ENCODE measurements around the gene KLF4.

Gene KLF4

GRCh38 chr9:107487521-107488374 is 1.8 kb downstream of the KLF4 start:
- no peak for DNase-seq (ENCODE audit: low read depth in 2 of 2)

GRCh38 chr9:107486674-107487520 is 2.7 kb downstream of the KLF4 start:
- DNase-seq (ENCODE audit: low read depth in 2 of 2) = no peak

DNA sequence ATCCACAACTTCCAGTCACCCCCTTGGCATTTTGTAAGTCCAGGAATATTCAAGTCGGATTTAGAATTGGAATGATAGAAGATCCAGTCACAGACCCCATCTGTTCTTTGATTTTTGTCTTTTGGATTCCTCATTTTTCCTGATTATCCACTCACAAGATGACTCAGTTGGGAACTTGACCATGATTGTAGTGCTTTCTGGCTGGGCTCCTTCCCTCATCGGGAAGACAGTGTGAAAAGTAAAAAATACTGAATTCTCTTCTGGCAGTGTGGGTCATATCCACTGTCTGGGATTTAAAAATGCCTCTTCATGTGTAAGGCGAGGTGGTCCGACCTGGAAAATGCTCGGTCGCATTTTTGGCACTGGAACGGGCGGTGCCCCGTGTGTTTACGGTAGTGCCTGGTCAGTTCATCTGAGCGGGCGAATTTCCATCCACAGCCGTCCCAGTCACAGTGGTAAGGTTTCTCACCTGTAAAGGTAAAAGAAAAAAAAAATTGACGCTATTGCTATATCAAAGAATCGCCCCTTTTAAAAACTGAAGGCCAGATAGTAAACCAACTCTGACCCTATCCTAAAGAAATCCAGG is 4.0 kb downstream of the KLF4 start:
- no peak for DNase-seq (ENCODE audit: low read depth in 2 of 2)

DNA sequence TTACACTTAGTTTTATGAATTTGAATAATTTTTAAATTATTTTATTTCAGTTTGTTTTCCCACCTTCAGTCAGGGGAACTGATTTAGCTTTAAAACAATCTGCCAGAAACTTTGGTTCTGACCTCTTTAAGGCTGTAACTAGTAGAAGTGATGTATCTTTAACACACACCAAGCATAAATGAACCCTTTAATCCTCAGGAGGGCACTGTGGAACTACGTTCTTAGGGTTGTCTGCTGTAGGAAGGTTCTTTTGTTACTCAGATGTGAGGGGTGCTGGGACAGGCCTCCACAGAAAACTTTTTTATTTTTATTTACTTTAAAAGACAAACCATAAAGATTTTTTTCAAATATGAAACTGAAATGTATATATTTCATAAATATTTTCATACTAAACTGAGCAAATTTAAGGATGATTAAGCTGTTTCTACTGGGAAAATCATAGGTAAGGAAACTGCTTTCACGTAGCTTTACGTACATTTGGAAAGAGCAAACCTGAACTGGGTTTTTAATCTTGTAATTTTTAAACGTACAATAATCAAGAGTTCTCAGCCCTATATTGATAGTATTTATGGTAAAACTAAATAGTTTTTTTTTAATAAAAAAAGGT is 5.3 kb downstream of the KLF4 start:
- no peak for DNase-seq (ENCODE audit: low read depth in 2 of 2)

- no peak for DNase-seq (ENCODE audit: low read depth in 2 of 2)
These were observed 5.9 kb downstream of the KLF4 start for GRCh38 chr9:107483666-107484065.

- no peak for DNase-seq (ENCODE audit: low read depth in 2 of 2)
These were observed 8.5 kb downstream of the KLF4 start for GRCh38 chr9:107481035-107481434.

GRCh38 chr9:107480386-107480789 is 9.2 kb downstream of the KLF4 start:
- DNase-seq (ENCODE audit: low read depth in 2 of 2) = no peak

- DNase-seq (ENCODE audit: low read depth in 2 of 2) = no peak
These were observed 10.8 kb downstream of the KLF4 start for GRCh38 chr9:107478805-107479204.

- no peak for DNase-seq (ENCODE audit: low read depth in 2 of 2)
These were observed 15.4 kb downstream of the KLF4 start for GRCh38 chr9:107474124-107474523.

DNA sequence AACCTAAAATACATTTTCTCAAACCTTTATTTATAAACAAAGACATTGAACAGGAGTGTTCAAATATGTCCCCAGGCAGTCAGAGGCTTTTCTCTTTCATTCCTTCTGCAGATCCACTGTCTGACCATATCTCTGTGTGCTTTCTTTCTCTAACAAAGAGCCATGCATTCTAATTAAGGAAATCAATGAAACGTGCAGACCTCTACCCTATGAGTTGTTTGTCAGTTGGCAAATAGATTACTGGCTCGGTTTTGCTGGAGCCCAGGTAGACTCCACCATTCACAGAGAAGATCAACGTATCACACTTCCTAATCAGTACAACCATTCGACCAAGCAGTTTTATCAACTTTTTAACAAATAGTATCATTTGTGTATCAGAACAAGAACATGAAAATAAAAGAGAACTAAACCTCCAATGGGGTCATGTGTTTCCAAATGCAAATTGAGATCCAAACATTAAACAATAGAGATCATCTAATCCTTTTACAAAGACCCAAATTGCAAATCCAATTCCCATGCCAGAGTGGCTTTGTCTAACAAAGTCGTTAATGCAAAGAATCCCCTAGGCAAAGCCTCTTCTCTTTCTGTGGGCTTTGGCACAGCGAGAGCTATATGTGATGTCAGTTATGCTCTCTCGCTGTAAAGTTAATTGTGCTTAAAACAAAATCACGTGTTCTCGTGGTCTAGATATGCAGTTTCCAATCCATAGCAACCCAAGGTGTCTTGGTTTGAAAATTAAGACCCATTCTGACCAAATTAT is 16.8 kb downstream of the KLF4 start:
- no peak for DNase-seq (ENCODE audit: low read depth in 2 of 2)

DNA sequence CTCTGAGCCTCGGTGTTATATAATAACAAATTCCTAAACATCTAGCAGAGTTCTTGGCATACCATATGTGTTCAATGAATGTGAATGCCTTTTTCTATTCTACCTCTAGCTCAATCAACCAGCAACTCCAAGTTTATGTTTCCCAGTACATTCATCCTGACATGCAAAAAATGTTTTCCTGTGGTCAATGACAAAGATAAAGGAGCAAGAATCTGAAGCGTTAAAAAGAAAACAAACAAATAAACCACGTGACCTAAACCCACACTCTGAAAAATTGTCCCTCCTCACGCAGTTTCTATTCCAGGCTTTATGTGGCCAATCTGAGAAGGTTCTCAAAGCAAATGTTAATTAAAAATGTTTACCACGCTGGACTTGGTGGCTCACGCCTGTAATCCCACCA is 18.0 kb downstream of the KLF4 start:
- no peak for DNase-seq (ENCODE audit: low read depth in 2 of 2)

GRCh38 chr9:107467416-107467815 is 22.2 kb downstream of the KLF4 start:
- DNase-seq (ENCODE audit: low read depth in 2 of 2) = no peak

GRCh38 chr9:107466826-107467225 is 22.7 kb downstream of the KLF4 start:
- DNase-seq (ENCODE audit: low read depth in 2 of 2) = no peak

DNA sequence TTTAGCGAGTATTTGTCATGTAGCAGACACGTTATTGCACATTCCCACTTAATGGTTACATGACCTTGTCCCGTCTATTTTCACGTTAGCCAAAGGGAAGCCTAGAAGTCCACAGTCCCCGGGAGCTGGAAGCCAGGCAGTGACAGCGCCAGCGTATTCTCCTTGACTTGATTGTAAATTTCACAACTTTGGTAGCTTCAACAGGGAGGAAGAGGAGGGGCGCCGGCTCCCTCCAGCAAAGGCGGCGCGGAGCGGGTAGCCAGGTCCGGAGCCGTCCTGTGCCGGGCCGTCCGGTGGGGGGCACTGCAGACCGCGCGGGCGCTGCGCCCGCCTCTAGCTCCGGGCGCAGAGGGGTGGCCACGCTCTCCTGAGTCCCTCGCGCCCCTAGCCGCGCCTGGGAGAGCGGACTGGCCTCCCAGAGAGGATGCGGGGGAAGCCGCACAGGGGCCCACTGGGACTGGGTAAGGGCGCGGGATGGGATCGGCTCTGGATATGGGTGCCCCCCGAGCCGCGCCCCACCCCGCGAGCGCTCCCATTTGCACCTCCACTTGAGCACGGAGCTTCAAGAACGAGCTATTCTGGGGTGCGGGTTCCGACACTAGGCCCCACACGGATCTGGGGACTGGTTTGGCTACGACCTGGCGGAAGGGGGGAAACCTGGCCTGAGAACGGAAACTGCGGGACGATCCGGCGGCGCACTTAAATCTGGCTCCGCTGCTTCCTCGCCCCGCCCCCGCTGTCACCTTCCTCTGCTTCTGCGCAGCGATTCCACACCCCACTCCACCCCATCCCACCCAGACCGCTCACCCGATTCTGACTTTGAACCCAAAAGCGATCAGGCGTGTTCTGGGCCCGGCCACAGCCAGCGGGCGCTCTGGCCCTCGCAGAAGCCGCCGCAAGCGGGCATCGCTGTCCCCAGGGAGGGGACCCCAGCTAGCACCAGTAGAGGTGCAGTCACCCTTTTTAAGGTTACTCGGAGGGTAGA is 23.8 kb downstream of the KLF4 start:
- DNase-seq (ENCODE audit: low read depth in 2 of 2) = no peak

DNA sequence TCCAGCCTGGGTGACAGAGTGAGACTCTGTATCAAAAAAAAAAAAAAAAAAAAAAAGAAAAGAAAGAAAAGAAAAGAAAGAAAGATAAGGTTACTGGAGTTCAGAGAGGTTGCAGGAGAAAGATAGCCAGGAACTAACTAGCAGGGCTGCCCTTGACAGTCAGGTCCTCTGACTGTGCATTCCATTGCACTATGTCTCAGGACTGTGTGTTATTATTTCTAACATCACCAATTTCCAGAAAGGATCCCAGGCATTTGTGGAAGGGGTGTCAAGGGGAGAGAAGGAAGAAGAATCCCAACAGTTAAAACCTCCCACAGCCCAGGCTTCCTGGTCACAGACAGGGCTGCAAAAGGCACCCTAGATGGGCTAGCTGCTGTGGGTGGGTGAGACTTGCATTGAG is 25.1 kb downstream of the KLF4 start:
- DNase-seq (ENCODE audit: low read depth in 2 of 2) = no peak

DNA sequence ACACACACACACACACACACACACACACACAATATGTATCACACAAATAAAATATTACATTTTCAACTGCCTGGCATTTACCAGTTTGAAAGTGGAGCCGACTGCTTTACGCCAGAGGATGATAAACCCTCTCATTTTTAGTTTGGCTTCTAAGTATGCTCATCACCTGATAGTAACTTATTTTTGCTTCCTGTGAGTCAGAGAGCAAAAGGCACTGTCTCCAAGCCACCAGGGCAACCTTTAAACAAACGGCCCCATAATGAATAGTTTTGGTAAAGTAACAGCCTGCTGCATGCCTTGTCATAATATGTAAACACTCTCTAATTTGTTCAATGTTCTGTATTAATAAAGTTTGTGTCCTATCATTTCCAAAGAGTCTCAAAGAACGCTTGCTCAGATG is 26.9 kb downstream of the KLF4 start:
- DNase-seq (ENCODE audit: low read depth in 2 of 2) = no peak

DNA sequence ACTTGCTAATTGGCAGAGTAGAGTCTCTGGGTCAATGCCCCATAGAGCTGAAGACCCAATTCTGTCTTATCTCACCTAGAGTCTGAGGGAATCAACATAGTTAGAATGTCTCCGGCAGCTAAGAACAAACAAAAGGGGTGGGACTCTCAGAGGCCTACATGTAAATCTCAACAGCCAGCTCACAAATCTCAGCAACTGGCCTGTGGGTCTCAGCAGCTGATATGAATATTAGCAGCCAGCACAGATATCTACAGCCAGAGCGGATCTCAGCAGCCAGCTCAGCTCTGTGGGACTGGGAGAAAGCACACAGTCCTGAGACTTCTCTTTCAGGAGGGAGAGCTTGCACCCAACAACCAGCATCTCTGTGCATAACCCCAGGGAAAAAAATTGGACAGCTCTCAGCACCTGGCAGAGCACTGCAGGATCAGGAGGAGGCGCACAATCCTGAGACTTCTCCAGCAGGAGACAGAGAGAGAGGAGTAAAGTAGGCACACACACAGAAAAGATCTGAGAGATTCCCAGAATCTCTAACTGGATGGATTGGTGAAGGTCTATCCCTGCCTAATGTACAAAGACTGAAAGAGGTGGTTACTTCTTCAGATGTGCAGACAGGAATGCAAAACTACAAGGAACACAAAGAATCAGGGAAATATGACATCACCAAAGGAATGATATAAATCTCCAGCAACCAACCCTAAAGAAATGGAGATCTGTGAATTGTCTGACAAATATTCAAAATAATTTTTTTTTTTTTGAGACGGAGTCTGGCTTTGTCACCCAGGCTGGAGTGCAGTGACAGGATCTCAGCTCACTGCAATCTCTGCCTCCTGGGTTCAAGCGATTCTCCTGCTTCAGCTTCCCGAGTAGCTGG is 29.2 kb downstream of the KLF4 start:
- no peak for DNase-seq (ENCODE audit: low read depth in 2 of 2)

DNA sequence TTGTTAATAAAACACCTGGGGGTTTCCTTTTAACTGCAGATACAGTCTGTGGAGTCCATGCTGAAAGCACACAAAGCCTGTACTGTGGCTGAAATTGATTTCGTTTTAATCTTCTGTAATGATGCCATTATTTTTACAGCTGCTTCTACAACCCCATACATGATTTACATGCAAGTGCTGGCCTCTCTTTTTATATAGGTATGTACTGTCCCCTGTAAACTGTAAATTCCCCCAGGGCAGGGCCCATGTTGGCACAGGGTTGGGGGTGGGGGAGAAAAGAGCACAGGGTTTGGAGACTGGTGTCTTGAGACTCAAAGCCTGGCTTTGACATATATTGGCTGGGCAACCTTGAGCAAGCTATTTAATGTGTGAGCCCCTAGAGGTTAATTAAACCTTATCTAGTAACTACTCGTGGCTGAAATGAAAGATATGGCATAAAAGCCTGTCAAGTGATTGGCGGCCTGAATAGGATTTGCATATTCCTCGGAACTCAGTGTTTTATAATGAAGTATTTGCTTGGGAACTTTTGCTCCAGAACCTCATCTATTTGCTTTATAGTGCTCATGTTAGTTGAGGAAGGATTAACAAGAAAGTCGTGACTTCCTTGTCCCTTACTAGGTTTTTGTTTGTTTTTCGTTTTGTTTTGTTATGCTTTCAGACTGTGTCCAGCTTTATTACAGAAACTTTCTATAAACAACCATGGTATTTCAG is 34.0 kb downstream of the KLF4 start:
- no peak for DNase-seq (ENCODE audit: low read depth in 2 of 2)

- no peak for DNase-seq (ENCODE audit: low read depth in 2 of 2)
These were observed 36.1 kb downstream of the KLF4 start for GRCh38 chr9:107453479-107453878.
